Neural cell (in vitro differentiated cells): ENCODE data around the gene HCCS. TPM values are rescaled to one million over a fixed set of nuclear protein-coding genes. Genes with fewer than 3 reads are reported as not detected.

Source experiments
- H2AFZ ChIP-seq: fragments of 200-600, 300-800 bp; sonication (generic), shearing (Covaris generic); 2 replicates; pipeline ENCODE4 v1.6.0; 2014; ENCODE audit warnings: low read depth, mild to moderate bottlenecking, antibody characterized with exemption, low read length, moderate library complexity
- H3F3A ChIP-seq: fragments of 200-600 bp; shearing (Covaris generic); 2 replicates; pipeline ENCODE4 v1.6.1; 2016; ENCODE audit warnings: mild to moderate bottlenecking, moderate library complexity, mixed read lengths, antibody characterized with exemption, low read length; ENCODE audit not compliant: insufficient read depth, poor library complexity, severe bottlenecking
- H3K27ac ChIP-seq: fragments of 200-600, 300-800 bp; sonication (generic), shearing (Covaris generic); 2 replicates; pipeline ENCODE4 v1.5.1; 2014; ENCODE audit warnings: mild to moderate bottlenecking, low read length, moderate library complexity
- H3K27me3 ChIP-seq: fragments of 300-800, 200-600 bp; sonication (generic), shearing (Covaris generic); 2 replicates; pipeline ENCODE4 v1.6.0; 2014; ENCODE audit warnings: mild to moderate bottlenecking, low read depth, low read length, moderate library complexity; ENCODE audit not compliant: insufficient read depth
- H3K36me3 ChIP-seq: fragments of 300-800, 200-600 bp; sonication (generic), shearing (Covaris generic); 2 replicates; pipeline ENCODE4 v1.5.1; 2014; ENCODE audit warnings: mild to moderate bottlenecking, antibody characterized with exemption, low read length, moderate library complexity; ENCODE audit not compliant: insufficient read depth
- H3K4me2 ChIP-seq: fragments of 300-800, 200-600 bp; sonication (generic), shearing (Covaris generic); 2 replicates; pipeline ENCODE4 v1.6.0; 2014; ENCODE audit warnings: mild to moderate bottlenecking, low read length
- H3K4me3 ChIP-seq: fragments of 300-800, 200-600 bp; sonication (generic), shearing (Covaris generic); 2 replicates; pipeline ENCODE4 v1.5.1; 2014; ENCODE audit warnings: mild to moderate bottlenecking, low read length, moderate library complexity
- H3K79me2 ChIP-seq: fragments of 200-600 bp; shearing (Covaris generic); replicated peaks from 2 replicates; pipeline ENCODE4 v1.6.0; 2014; ENCODE audit warnings: mild to moderate bottlenecking, low read length, moderate library complexity; ENCODE audit not compliant: insufficient read depth
- H3K9ac ChIP-seq: fragments of 300-800, 200-600 bp; sonication (generic), shearing (Covaris generic); 2 replicates; pipeline ENCODE4 v1.6.1; 2016; ENCODE audit warnings: mild to moderate bottlenecking, low read length, mixed read lengths
- H3K9me2 ChIP-seq: fragments of 200-600 bp; shearing (Covaris generic); 2 replicates; pipeline ENCODE4 v1.6.1; 2016; ENCODE audit warnings: mild to moderate bottlenecking, low read length, mixed read lengths; ENCODE audit not compliant: insufficient read depth
- H3K9me3 ChIP-seq: fragments of 200-600, 300-800 bp; sonication (generic), shearing (Covaris generic); 2 replicates; pipeline ENCODE4 v1.6.1; 2016; ENCODE audit warnings: mild to moderate bottlenecking, mixed run types, low read length, moderate library complexity, mixed read lengths
- H4K20me1 ChIP-seq: fragments of 200-600 bp; shearing (Covaris generic); 2 replicates; pipeline ENCODE4 v1.6.1; 2016; ENCODE audit warnings: mild to moderate bottlenecking, mixed run types; ENCODE audit not compliant: insufficient read depth
- EP300 ChIP-seq: fragments of 450-650 bp; conservative IDR thresholded peaks from 2 replicates; pipeline ENCODE4 v1.6.1; 2014; ENCODE audit warnings: antibody characterized with exemption, mild to moderate bottlenecking, moderate library complexity; ENCODE audit not compliant: poor library complexity, severe bottlenecking
- EZH2 ChIP-seq: fragments of 200-600, 300-800 bp; shearing (Covaris generic), sonication (generic); IDR thresholded peaks from 2 replicates; pipeline ENCODE4 v1.6.1; 2014; ENCODE audit warnings: antibody characterized with exemption, low read length, borderline replicate concordance, mild to moderate bottlenecking; ENCODE audit not compliant: insufficient read depth, poor library complexity, severe bottlenecking
- MXI1 ChIP-seq: fragments of 450-650 bp; conservative IDR thresholded peaks from 2 replicates; pipeline ENCODE4 v1.6.1; 2014; ENCODE audit warnings: antibody characterized with exemption, mild to moderate bottlenecking; ENCODE audit not compliant: poor library complexity, severe bottlenecking
- POLR2AphosphoS5 ChIP-seq: IDR thresholded peaks from 2 replicates; pipeline ENCODE4 v1.6.1; 2012
- RAD21 ChIP-seq: fragments of 450-650 bp; conservative IDR thresholded peaks from 2 replicates; pipeline ENCODE4 v1.6.1; 2014; ENCODE audit warnings: antibody characterized with exemption, mild to moderate bottlenecking, moderate library complexity
- REST ChIP-seq: IDR thresholded peaks from 2 replicates; pipeline ENCODE4 v1.6.1; 2012; ENCODE audit warnings: borderline replicate concordance
- SMC3 ChIP-seq: fragments of 450-650 bp; conservative IDR thresholded peaks from 2 replicates; pipeline ENCODE4 v1.6.1; 2014; ENCODE audit warnings: antibody characterized with exemption, mild to moderate bottlenecking, moderate library complexity; ENCODE audit not compliant: poor library complexity
- TAF1 ChIP-seq: IDR thresholded peaks from 2 replicates; pipeline ENCODE4 v1.6.1; 2012; ENCODE audit warnings: low read depth
- polyA plus RNA-seq: library from polyadenylated mRNA; depleted of rRNA; stranded (reverse); fragments of >200 nt; gene quantifications from 2 replicates; pipeline ENCODE4 v1.2.3, GENCODE V29; 2014
- TF ChIP-seq, protein P1 (sequence below): fragments of 450-650 bp; IDR thresholded peaks from 2 replicates; pipeline ENCODE4 v1.5.1; 2014; ENCODE audit warnings: antibody characterized with exemption, mild to moderate bottlenecking, moderate library complexity; ENCODE audit not compliant: poor library complexity, severe bottlenecking

The HCCS gene
- polyA plus RNA-seq, 1 donor from 2014 or later, result 17.6 TPM

DNA sequence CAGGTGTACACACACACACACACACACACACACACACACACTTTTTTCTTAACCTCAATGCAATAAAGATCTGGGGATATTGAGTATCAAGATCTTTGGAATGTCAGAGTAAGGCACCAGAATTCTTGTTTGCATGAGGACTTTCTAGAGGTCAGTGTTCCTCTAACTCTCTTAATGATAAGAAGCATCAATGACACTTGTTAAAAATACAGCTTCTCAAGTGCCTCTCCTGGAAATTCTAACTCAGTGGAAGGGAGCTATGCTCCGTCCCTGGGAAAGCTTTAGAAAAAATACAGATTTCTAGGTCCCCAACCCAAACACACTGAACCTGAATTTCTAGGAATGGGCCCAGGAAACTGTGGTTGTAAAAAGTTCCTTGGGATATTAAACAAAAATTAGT is 25.8 kb upstream of the HCCS start:
- no peak overlapping the region for H2AFZ ChIP-seq
- TF ChIP-seq RAD21 (no peak), SMC3 (no peak), POLR2AphosphoS5 (no peak)
- TF ChIP-seq, protein P1, sequence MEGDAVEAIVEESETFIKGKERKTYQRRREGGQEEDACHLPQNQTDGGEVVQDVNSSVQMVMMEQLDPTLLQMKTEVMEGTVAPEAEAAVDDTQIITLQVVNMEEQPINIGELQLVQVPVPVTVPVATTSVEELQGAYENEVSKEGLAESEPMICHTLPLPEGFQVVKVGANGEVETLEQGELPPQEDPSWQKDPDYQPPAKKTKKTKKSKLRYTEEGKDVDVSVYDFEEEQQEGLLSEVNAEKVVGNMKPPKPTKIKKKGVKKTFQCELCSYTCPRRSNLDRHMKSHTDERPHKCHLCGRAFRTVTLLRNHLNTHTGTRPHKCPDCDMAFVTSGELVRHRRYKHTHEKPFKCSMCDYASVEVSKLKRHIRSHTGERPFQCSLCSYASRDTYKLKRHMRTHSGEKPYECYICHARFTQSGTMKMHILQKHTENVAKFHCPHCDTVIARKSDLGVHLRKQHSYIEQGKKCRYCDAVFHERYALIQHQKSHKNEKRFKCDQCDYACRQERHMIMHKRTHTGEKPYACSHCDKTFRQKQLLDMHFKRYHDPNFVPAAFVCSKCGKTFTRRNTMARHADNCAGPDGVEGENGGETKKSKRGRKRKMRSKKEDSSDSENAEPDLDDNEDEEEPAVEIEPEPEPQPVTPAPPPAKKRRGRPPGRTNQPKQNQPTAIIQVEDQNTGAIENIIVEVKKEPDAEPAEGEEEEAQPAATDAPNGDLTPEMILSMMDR, result no peak
- no peaks in the 10 kb centered on the region for H3K27me3 ChIP-seq

DNA sequence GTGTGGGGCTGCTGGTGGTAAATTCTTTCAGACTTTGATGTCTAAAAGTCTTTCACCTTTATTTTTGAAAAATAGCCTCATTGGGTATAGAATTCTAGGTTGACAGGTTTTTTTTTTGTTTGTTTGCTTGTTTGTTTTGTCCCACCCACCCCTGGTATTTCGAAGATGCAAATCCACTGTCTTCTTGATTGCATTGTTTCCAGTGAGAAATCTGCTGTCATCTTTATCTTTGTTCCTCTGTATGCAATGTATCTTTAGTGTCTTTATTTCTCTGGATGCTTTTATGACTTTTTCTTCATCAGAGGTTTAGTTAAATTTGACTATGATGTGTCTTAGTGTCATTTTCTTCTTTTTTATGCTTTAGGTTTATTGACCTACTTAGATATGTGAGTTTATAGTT is 21.3 kb upstream of the HCCS start:
- Histone ChIP-seq H3K79me2 (no peaks in the 10 kb centered on the region), H3K9me3 (no peaks in the 10 kb centered on the region), H4K20me1 (no peaks in the 10 kb centered on the region), H3K9ac (no peak overlapping the region), H3K4me3 (no peak overlapping the region), H3K4me2 (no peak overlapping the region), H3K9me2 (no peaks in the 10 kb centered on the region), H3K27me3 (no peaks in the 10 kb centered on the region), H2AFZ (no peak overlapping the region), H3K27ac (no peak overlapping the region), H3F3A (no peaks in the 10 kb centered on the region), H3K36me3 (no peaks in the 10 kb centered on the region)
- TF ChIP-seq EP300 (no peak), RAD21 (no peak), SMC3 (no peak), EZH2 (no peak), MXI1 (no peak), TAF1 (no peak), POLR2AphosphoS5 (no peak), REST (no peak)
- TF ChIP-seq, protein P1, result no peak

More for the DNA sequence above, 25.8 kb upstream of the HCCS start:
- Histone ChIP-seq H3F3A (no peaks in the 10 kb centered on the region), H3K79me2 (no peaks in the 10 kb centered on the region), H3K36me3 (no peaks in the 10 kb centered on the region), H3K27ac (no peak overlapping the region), H4K20me1 (no peaks in the 10 kb centered on the region), H3K9me3 (no peaks in the 10 kb centered on the region), H3K4me3 (no peak overlapping the region), H3K9ac (no peak overlapping the region), H3K9me2 (no peaks in the 10 kb centered on the region), H3K4me2 (no peak overlapping the region)
